ENCODE results near the gene LHX5.

Gene LHX5

GRCh38 chr12:113464852-113465719, 6.6 kb downstream of the LHX5 start:
- no peak for DNase-seq

GRCh38 chr12:113464452-113464775, 7.3 kb downstream of the LHX5 start:
- DNase-seq = no peak

- no peak for DNase-seq
Measured at GRCh38 chr12:113463746-113464451, 7.8 kb downstream of the LHX5 start.

GRCh38 chr12:113462998-113463745, 8.5 kb downstream of the LHX5 start:
- no peak for DNase-seq

- DNase-seq = peak; percentile 79 to 83
Measured at GRCh38 chr12:113462117-113462774, 9.4 kb downstream of the LHX5 start.

GRCh38 chr12:113461666-113462065, 10.0 kb downstream of the LHX5 start:
- no peak for DNase-seq

- DNase-seq = no peak
Measured at GRCh38 chr12:113459981-113460380, 11.7 kb downstream of the LHX5 start.

GRCh38 chr12:113457710-113458109, 14.0 kb downstream of the LHX5 start:
- DNase-seq = no peak

- no peak for DNase-seq
Measured at GRCh38 chr12:113457185-113457584, 14.5 kb downstream of the LHX5 start.

GRCh38 chr12:113456761-113457160, 14.9 kb downstream of the LHX5 start:
- no peak for DNase-seq

- no peak for DNase-seq
Measured at GRCh38 chr12:113456199-113456598, 15.5 kb downstream of the LHX5 start.

- no peak for DNase-seq
Measured at GRCh38 chr12:113453330-113453729, 18.3 kb downstream of the LHX5 start.

- no peak for DNase-seq
Measured at GRCh38 chr12:113452458-113452857, 19.2 kb downstream of the LHX5 start.

GRCh38 chr12:113449839-113450238, 21.8 kb downstream of the LHX5 start:
- DNase-seq = no peak

- DNase-seq = no peak
Measured at GRCh38 chr12:113449299-113449698, 22.4 kb downstream of the LHX5 start.

GRCh38 chr12:113448873-113449272, 22.8 kb downstream of the LHX5 start:
- no peak for DNase-seq

GRCh38 chr12:113445544-113446171, 26.0 kb downstream of the LHX5 start:
- DNase-seq = no peak

- DNase-seq = no peak
Measured at GRCh38 chr12:113443030-113443539, 28.6 kb downstream of the LHX5 start.

GRCh38 chr12:113440947-113441782, 30.5 kb downstream of the LHX5 start:
- no peak for DNase-seq

GRCh38 chr12:113440336-113440735, 31.3 kb downstream of the LHX5 start:
- no peak for DNase-seq

- DNase-seq = peak in 1 of 2 experiments; percentile 16
Measured at GRCh38 chr12:113439606-113440030, 32.1 kb downstream of the LHX5 start.

- DNase-seq = no peak
Measured at GRCh38 chr12:113439301-113439597, 32.4 kb downstream of the LHX5 start.
